Kidney epithelial cell (primary cell): ENCODE data around the gene TLCD3B. TPM values are rescaled to one million over a fixed set of nuclear protein-coding genes. Genes with fewer than 3 reads are reported as not detected.

Experiments used
- DNase-seq: peaks from one replicate; pipeline ENCODE4 v3.0.0-alpha.2; 2010; ENCODE audit warnings: low read depth
- H3K27me3 ChIP-seq: 2 replicates; pipeline ENCODE4 v1.6.0; 2011; ENCODE audit warnings: low read length; ENCODE audit not compliant: control insufficient read depth, insufficient read depth
- H3K36me3 ChIP-seq: 2 replicates; pipeline ENCODE4 v1.5.1; 2011; ENCODE audit warnings: low read length; ENCODE audit not compliant: control insufficient read depth, insufficient read depth
- H3K4me3 ChIP-seq: 2 replicates; pipeline ENCODE4 v1.5.1; 2011; ENCODE audit warnings: low read depth, mild to moderate bottlenecking, control low read depth, low read length
- CTCF ChIP-seq: IDR thresholded peaks from 2 replicates; pipeline ENCODE4 v1.5.1; 2011; ENCODE audit warnings: mild to moderate bottlenecking, moderate library complexity, low read length, control low read depth, inconsistent platforms; ENCODE audit not compliant: insufficient read depth, poor library complexity, severe bottlenecking
- total RNA-seq: library from RNA; depleted of rRNA; stranded (reverse); fragments of >200 nt; gene quantifications from 2 replicates; pipeline ENCODE4 v1.2.3, GENCODE V29; 2015

TLCD3B gene
- total RNA-seq, 1 donor from 2014 or later = not detected

- Histone ChIP-seq H3K27me3 (no peaks in the 10 kb centered on the region), H3K36me3 (no peaks in the 10 kb centered on the region), H3K4me3 (peak overlapping the region; percentile 51)
- TF ChIP-seq CTCF = peak; percentile 32
- no peak for DNase-seq
Measured at GRCh38 chr16:30063893-30064728, 33.0 kb upstream of the TLCD3B start.

GRCh38 chr16:30063278-30063892 lies 32.3 kb upstream of the TLCD3B start:
- no peaks in the 10 kb centered on the region for H3K27me3 ChIP-seq
- H3K4me3 ChIP-seq = no peak overlapping the region
- no peak for TF ChIP-seq CTCF
- DNase-seq = no peak
- no peaks in the 10 kb centered on the region for H3K36me3 ChIP-seq

GRCh38 chr16:30060836-30061554 lies 29.9 kb upstream of the TLCD3B start:
- H3K36me3 ChIP-seq = no peaks in the 10 kb centered on the region
- no peaks in the 10 kb centered on the region for H3K27me3 ChIP-seq
- no peak for TF ChIP-seq CTCF
- no peak for DNase-seq
- H3K4me3 ChIP-seq = no peak overlapping the region

- no peak for DNase-seq
- no peak overlapping the region for H3K4me3 ChIP-seq
- no peaks in the 10 kb centered on the region for H3K27me3 ChIP-seq
- no peaks in the 10 kb centered on the region for H3K36me3 ChIP-seq
- no peak for TF ChIP-seq CTCF
Measured at GRCh38 chr16:30060346-30060745, 29.3 kb upstream of the TLCD3B start.

GRCh38 chr16:30054959-30055553 lies 24.0 kb upstream of the TLCD3B start:
- DNase-seq = no peak
- TF ChIP-seq CTCF = peak; percentile 83
- Histone ChIP-seq H3K36me3 (no peaks in the 10 kb centered on the region), H3K27me3 (no peaks in the 10 kb centered on the region), H3K4me3 (no peak overlapping the region)
